Hepatocyte (in vitro differentiated cells): ENCODE data around the gene VEGFB. TPM values are rescaled to one million over a fixed set of nuclear protein-coding genes. Genes with fewer than 3 reads are reported as not detected.
"Not testable (repeated sequence)": the region's sequence is repeated elsewhere in the genome, so short reads cannot be mapped to it uniquely, and the experiment has no call there.

Experiments
- DNase-seq: peaks from one replicate; pipeline ENCODE4 v3.0.0-alpha.2; 2016; ENCODE audit warnings: low spot score
- H2AFZ ChIP-seq: fragments of 200-600 bp; sonication (generic); 2 replicates; pipeline ENCODE4 v1.6.0; 2016; ENCODE audit warnings: antibody characterized with exemption, mild to moderate bottlenecking
- H3K27ac ChIP-seq: fragments of 200-600 bp; sonication (generic); 2 replicates; pipeline ENCODE4 v1.5.1; 2016; ENCODE audit warnings: mild to moderate bottlenecking
- H3K27me3 ChIP-seq: fragments of 200-600 bp; sonication (generic); 2 replicates; pipeline ENCODE4 v1.6.1; 2016
- H3K36me3 ChIP-seq: fragments of 200-600 bp; sonication (generic); replicated peaks from 2 replicates; pipeline ENCODE4 v1.5.1; 2016; ENCODE audit warnings: low read depth; ENCODE audit not compliant: insufficient read depth
- H3K4me1 ChIP-seq: fragments of 200-600 bp; sonication (generic); 2 replicates; pipeline ENCODE4 v1.5.1; 2016; ENCODE audit warnings: mild to moderate bottlenecking, moderate library complexity; ENCODE audit not compliant: insufficient read depth
- H3K4me2 ChIP-seq: fragments of 200-600 bp; sonication (generic); 2 replicates; pipeline ENCODE4 v1.6.0; 2016
- H3K4me3 ChIP-seq: fragments of 200-600 bp; sonication (generic); 2 replicates; pipeline ENCODE4 v1.5.1; 2016; ENCODE audit warnings: mild to moderate bottlenecking
- H3K79me2 ChIP-seq: fragments of 200-600 bp; sonication (generic); 2 replicates; pipeline ENCODE4 v1.6.0; 2017; ENCODE audit warnings: mild to moderate bottlenecking
- H3K9me2 ChIP-seq: fragments of 200-600 bp; sonication (generic); replicated peaks from 2 replicates; pipeline ENCODE4 v1.6.0; 2017; ENCODE audit warnings: mild to moderate bottlenecking; ENCODE audit not compliant: insufficient read depth
- H3K9me3 ChIP-seq: fragments of 200-600 bp; sonication (generic); 2 replicates; pipeline ENCODE4 v1.5.1; 2016; ENCODE audit warnings: low read depth, mild to moderate bottlenecking
- H4K20me1 ChIP-seq: fragments of 200-600 bp; sonication (generic); 2 replicates; pipeline ENCODE4 v1.6.0; 2016; ENCODE audit warnings: mild to moderate bottlenecking; ENCODE audit not compliant: insufficient read depth, poor library complexity, severe bottlenecking
- EZH2 ChIP-seq: fragments of 200-600 bp; sonication (generic); IDR thresholded peaks from 2 replicates; pipeline ENCODE4 v1.6.1; 2016; ENCODE audit warnings: antibody characterized with exemption, mild to moderate bottlenecking, borderline replicate concordance
- EZH2phosphoT487 ChIP-seq: fragments of 200-600 bp; sonication (generic); IDR thresholded peaks from one replicate; pipeline ENCODE4 v1.6.1; 2018; ENCODE audit warnings: antibody characterized with exemption, mild to moderate bottlenecking, low read depth, moderate library complexity; ENCODE audit not compliant: unreplicated experiment, severe bottlenecking
- WGBS: methylation state at CpG from one replicate; pipeline ENCODE4 v1.1.6; 2016; ENCODE audit warnings: low lambda C conversion rate; ENCODE audit errors: missing lambda C conversion rate; 5-methylcytosine and 5-hydroxymethylcytosine counted together
- polyA plus RNA-seq: library from polyadenylated mRNA; unstranded; fragments of >200 nt; fragmentation: Nextera tagmentation; extraction: Ambion mirVana; gene quantifications from 2 replicates; pipeline ENCODE4 v1.2.1, GENCODE V29; 2016
- total RNA-seq: library from RNA; depleted of rRNA; stranded (reverse); fragments of >200 nt; gene quantifications from 2 replicates; pipeline ENCODE4 v1.2.3, GENCODE V29; 2014
- TF ChIP-seq, protein P1 (sequence below): fragments of 200-600 bp; sonication (generic); IDR thresholded peaks from 2 replicates; pipeline ENCODE4 v1.5.1; 2016; ENCODE audit warnings: antibody characterized with exemption, mild to moderate bottlenecking; ENCODE audit not compliant: poor library complexity

The VEGFB gene
- total and polyA plus RNA-seq, 2 experiments from 2014 or later = 29.1 to 116 TPM

DNA sequence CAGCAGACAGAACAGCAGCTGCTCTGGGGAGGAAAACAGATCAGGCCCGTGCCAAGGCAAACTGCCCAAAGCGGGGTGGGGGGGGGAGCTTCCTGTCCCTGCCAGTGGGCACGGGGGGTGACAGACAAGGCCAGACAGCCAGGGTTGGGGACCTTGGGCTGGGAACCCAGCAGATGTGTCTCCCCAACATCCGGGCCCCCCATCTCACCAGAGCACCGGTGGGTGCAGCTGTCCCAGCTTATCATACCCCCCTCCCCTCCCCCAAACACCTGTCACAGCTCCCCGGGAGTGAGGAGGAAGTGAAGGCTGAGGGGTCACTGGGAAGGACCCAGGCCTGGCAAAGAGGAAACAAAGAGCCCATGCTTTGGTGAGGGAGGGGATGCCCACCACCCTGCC is 11.0 kb downstream of the VEGFB start:
- TF ChIP-seq EZH2phosphoT487 = no peak
- TF ChIP-seq, protein P1, sequence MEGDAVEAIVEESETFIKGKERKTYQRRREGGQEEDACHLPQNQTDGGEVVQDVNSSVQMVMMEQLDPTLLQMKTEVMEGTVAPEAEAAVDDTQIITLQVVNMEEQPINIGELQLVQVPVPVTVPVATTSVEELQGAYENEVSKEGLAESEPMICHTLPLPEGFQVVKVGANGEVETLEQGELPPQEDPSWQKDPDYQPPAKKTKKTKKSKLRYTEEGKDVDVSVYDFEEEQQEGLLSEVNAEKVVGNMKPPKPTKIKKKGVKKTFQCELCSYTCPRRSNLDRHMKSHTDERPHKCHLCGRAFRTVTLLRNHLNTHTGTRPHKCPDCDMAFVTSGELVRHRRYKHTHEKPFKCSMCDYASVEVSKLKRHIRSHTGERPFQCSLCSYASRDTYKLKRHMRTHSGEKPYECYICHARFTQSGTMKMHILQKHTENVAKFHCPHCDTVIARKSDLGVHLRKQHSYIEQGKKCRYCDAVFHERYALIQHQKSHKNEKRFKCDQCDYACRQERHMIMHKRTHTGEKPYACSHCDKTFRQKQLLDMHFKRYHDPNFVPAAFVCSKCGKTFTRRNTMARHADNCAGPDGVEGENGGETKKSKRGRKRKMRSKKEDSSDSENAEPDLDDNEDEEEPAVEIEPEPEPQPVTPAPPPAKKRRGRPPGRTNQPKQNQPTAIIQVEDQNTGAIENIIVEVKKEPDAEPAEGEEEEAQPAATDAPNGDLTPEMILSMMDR = no peak
- peaks cover 29% of the 10 kb centered on the region for H3K79me2 ChIP-seq
- no peaks in the 10 kb centered on the region for H3K36me3 ChIP-seq
- H3K4me2 ChIP-seq = peak overlapping the region; percentile 96
- peaks cover 19% of the 10 kb centered on the region for H3K4me1 ChIP-seq
- H2AFZ ChIP-seq = no peak overlapping the region
- peak overlapping the region; percentile 89 for H3K4me3 ChIP-seq
- H3K27ac ChIP-seq = peak overlapping the region; percentile 96
- no peaks in the 10 kb centered on the region for H3K27me3 ChIP-seq
- no peak for DNase-seq
- H3K9me2 ChIP-seq = no peaks in the 10 kb centered on the region
- no peaks in the 10 kb centered on the region for H4K20me1 ChIP-seq
- no peaks in the 10 kb centered on the region for H3K9me3 ChIP-seq
- WGBS = 25% methylated on average over 2 of the region's 6 CpGs

GRCh38 chr11:64245797-64246620 is 11.6 kb downstream of the VEGFB start:
- Histone ChIP-seq H3K4me3 (peak overlapping the region; percentile 89), H3K4me1 (peaks cover 23% of the 10 kb centered on the region), H3K36me3 (no peaks in the 10 kb centered on the region), H4K20me1 (no peaks in the 10 kb centered on the region), H3K27me3 (no peaks in the 10 kb centered on the region), H3K9me2 (no peaks in the 10 kb centered on the region), H2AFZ (peak overlapping the region; percentile 54), H3K9me3 (no peaks in the 10 kb centered on the region), H3K4me2 (peak overlapping the region; percentile 96), H3K27ac (peak overlapping the region; percentile 96), H3K79me2 (peaks cover 29% of the 10 kb centered on the region)
- DNase-seq = peak; percentile 87
- TF ChIP-seq, protein P1 = no peak
- TF ChIP-seq EZH2 (no peak), EZH2phosphoT487 (no peak)
- 3% methylated on average over 35 of the region's 46 CpGs for WGBS

DNA sequence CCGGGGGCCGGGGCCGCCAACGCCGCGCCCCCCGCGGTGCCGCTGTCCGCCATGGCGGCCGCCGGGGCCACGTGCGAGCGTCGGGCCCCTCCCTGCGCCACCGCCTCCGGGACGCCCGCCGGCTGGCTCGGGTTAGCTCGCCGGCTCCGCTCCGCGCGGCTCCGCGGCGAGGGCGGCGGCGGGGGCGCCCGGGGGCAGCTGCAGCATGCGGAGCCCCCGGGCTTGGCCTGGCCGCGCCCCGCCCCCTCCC is 12.2 kb downstream of the VEGFB start:
- Histone ChIP-seq H3K4me2 (peak overlapping the region; percentile 96), H3K27ac (peak overlapping the region; percentile 96), H3K79me2 (peaks cover 29% of the 10 kb centered on the region), H3K4me1 (peaks cover 23% of the 10 kb centered on the region), H3K4me3 (peak overlapping the region; percentile 89)
- H3K36me3 ChIP-seq, H4K20me1 ChIP-seq, H2AFZ ChIP-seq, H3K9me3 ChIP-seq, H3K9me2 ChIP-seq, H3K27me3 ChIP-seq: not testable (repeated sequence)
- DNase-seq = peak; percentile 47
- under 1% methylated on average over 22 of the region's 43 CpGs for WGBS

DNA sequence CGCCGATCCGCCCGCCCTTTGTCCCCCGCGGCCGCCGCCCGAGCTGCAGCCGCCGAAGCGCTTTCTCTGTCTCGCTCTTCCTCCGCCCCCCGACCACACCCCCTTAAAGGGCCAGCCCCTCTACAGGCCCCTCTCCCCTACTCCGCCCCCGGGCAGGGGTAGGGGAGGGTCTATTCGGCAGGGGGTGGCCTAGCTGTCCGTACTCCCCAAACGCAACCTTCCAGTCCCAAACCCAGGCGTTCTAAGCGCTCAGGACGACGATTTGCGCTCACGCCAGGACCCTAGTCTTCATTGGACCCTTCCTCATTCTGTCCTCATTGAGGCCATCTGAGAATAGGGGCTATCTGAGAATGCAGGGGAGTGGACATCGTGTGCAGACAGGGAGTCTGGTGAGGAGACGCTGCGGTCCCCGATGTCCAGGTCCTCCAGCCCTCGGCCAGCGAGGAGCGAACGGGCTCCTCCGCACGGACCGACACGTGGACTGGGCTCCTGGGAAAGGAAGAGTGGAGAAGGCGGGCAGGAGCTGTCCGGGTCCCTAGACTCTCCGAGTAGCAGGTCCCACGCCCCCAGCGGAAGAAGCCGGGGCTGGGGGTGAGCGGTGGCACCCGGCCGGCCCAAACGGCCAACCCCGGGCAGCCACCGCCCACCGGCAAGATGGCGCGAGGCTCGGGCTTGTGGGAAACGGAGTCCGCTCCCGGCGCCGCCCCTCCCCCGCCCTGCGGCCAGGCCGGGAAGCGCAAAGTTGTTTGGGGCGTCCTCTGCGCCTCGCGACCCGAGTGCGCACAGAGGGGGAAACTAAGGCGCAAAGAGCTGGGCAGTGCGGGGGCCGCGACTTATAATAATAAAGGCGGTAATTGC is 12.7 kb downstream of the VEGFB start, which contains the start of gene PPP1R14B:
TSS of gene PPP1R14B (minus strand) at position 73 of the 858 bp plus-strand sequence. CDS start 270 bp downstream, outside the sequence.
- DNase-seq = peak; percentile 93
- peak within 1 kb of the TSS; percentile 98 for H3K27ac ChIP-seq
- no peaks in the 10 kb centered on the region for H3K9me3 ChIP-seq
- peaks cover 33% of the 10 kb centered on the region for H3K79me2 ChIP-seq
- H3K27me3 ChIP-seq = no peaks in the 10 kb centered on the region
- H3K4me3 ChIP-seq = peak within 1 kb of the TSS; percentile 99
- H3K9me2 ChIP-seq = no peaks in the 10 kb centered on the region
- TF ChIP-seq, protein P1 = peak; percentile 19
- TF ChIP-seq EZH2 = no peak
- H3K4me2 ChIP-seq = peak within 1 kb of the TSS; percentile 100
- no peaks in the 10 kb centered on the region for H4K20me1 ChIP-seq
- under 1% methylated on average over 66 of the region's 74 CpGs for WGBS
- peak within 1 kb of the TSS; percentile 97 for H2AFZ ChIP-seq
- H3K4me1 ChIP-seq = peaks cover 22% of the 10 kb centered on the region
- no peaks in the 10 kb centered on the region for H3K36me3 ChIP-seq
